Activated CD4-positive, alpha-beta T cell treated with anti-CD3 and anti-CD28 coated beads for 4 hours (primary cell): ENCODE results near the gene SYNE3.
A peak's percentile ranks its signal among the peaks of the same experiment; 100 is the strongest.

ENCODE experiments used
- DNase-seq, 2 donors: peaks; one replicate each; pipeline ENCODE4 v3.0.0-alpha.2; 2020

SYNE3 gene, protein sequence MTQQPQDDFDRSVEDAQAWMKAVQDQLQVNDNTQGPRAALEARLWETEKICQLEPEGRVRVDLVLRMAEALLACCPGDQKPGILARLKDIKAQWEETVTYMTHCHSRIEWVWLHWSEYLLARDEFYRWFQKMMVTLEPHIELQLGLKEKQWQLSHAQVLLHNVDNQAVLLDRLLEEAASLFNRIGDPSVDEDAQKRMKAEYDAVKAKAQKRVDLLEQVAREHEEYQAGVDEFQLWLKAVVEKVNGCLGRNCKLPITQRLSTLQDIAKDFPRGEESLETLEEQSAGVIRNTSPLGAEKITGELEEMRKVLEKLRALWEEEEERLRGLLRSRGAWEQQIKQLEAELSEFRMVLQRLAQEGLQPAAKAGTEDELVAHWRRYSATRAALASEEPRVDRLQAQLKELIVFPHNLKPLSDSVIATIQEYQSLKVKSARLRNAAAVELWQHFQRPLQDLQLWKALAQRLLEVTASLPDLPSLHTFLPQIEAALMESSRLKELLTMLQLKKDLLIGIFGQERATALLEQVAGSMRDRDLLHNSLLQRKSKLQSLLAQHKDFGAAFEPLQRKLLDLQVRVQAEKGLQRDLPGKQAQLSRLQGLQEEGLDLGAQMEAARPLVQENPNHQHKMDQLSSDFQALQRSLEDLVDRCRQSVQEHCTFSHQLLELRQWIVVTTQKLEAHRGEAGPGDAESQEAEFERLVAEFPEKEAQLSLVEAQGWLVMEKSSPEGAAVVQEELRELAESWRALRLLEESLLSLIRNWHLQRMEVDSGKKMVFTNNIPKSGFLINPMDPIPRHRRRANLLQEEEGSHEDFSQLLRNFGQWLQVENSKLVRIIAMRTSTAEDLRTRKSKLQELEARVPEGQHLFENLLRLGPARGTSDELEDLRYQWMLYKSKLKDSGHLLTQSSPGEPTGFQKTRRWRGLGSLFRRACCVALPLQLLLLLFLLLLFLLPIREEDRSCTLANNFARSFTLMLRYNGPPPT

GRCh38 chr14:95516554-95517181 is at the start of gene SYNE3:
Gene SYNE3 (minus strand): TSS chr14:95516650. CDS start chr14:95475821, 40,829 bp downstream.
- peak; percentile 26 to 47 for DNase-seq

- DNase-seq, result no peak
Measured at GRCh38 chr14:95564060-95564459, 47.6 kb upstream of the SYNE3 start.

DNA sequence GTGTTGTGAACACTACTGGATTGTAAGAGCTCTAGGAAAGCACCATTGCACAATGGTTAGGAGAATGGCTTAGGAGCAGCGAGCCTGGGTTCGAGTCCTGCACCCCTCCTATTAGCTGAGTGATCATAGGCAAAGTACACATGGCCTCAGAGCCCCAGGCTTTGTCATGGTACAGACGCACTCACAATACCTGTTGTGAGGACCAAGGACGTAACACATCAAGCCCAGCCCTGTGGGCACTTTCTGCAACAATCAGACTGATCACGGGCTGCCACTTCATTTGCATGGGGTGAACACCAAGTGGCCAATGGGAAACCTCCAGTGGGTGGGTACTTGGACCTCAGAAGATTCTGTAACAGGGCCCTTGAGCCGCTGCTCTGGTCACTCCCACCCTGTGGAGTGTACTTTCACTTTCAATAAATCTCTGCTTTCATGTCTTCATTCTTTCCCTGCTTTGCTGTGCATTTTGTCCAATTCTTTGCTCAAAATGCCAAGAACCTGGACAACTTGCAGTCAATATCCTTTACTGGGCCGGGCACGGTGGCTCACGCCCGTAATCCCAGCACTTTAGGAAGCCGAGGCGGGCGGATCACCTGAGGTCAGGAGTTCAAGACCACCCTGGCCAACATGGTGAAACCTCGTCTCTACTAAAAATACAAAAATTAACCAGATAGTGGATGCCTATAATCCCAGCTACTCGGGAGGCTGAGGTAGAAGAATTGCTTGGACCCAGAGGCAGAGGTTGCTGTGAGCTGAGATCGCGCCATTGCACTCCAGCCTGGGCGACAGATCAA is 46.6 kb upstream of the SYNE3 start:
- DNase-seq, result no peak

DNA sequence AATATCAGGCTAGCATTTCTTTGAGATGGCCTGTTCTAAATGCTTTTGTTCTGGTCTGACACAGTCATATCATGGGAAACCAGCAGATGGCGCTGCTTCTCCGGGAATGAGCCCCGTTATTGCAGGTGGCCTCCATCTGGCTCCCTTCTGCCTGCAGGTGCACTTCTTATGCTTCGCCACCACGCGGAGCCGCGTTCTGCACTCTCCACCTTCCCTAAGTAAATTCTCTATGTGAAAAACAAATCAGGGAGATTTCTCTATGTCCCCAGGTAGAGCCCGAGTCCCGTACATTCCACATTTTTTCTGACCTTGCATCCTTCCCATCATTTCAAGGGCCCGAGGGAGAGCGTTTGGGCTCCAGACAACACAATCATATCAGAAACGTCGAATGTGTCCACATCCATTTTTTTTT is 44.6 kb upstream of the SYNE3 start:
- peak; percentile 76 to 85 for DNase-seq

DNA sequence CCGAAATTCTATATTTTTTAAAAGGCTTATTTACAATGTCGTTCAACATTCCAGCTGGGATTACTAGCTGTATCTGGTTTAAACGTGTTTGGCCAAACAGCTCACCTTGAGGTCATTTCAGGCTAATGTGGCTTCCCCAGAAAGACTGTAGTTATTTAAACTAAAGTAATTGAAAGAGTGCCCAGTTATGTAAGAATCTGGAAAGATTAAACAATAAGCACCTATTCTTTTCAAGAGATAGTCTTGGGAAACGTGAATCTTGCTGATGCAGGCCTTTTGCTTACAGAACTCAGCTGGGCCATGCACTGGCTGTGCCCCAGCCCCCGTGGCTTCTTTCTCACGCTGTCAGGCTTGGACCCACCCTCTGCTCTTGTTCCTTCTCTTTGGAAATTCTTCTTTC is 42.8 kb upstream of the SYNE3 start:
- no peak for DNase-seq

DNA sequence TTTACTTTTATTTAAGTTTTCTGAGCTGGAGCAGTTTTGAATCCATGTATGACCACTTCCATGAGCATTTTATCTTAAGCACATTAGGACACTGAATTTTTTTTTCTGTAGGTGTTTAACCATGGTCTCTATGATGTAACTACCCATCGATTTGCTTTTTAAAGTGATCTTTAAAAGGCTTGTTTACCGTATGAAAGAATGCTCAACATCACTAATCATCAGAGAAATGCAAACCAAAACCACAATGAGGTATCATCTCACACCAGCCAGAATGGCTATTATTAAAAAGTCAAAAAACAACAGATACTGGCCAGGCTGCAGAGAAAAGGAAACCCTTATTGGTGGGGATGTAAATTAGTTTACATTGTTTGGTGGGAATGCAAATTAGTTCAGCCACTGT is 41.4 kb upstream of the SYNE3 start:
- DNase-seq, result no peak

GRCh38 chr14:95557291-95557690 is 40.8 kb upstream of the SYNE3 start:
- no peak for DNase-seq

DNA sequence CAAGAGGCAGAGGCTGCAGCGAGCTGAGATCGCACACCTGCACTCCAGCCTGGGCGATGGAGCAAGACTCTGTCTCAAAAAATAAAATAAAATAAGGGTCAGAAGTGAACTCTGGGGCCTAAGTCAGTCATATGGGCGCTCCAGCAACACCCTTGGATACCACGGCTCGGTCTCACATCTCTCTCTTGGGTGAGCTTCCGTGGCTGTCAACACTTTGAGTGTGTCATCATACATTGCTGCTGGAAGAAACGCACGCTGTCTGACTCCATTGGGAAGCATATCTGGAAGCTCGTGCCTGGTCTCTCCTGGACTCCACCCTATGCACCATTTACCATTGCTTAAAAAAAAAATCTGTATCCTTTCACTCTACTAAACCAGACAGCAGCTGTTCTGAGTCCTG is 38.6 kb upstream of the SYNE3 start:
- no peak for DNase-seq

- no peak for DNase-seq
Measured at GRCh38 chr14:95553141-95553540, 36.7 kb upstream of the SYNE3 start.

- DNase-seq, result no peak
Measured at GRCh38 chr14:95551435-95551834, 35.0 kb upstream of the SYNE3 start.

- no peak for DNase-seq
Measured at GRCh38 chr14:95549656-95550585, 33.5 kb upstream of the SYNE3 start.

- no peak for DNase-seq
Measured at GRCh38 chr14:95548328-95548929, 32.0 kb upstream of the SYNE3 start.

DNA sequence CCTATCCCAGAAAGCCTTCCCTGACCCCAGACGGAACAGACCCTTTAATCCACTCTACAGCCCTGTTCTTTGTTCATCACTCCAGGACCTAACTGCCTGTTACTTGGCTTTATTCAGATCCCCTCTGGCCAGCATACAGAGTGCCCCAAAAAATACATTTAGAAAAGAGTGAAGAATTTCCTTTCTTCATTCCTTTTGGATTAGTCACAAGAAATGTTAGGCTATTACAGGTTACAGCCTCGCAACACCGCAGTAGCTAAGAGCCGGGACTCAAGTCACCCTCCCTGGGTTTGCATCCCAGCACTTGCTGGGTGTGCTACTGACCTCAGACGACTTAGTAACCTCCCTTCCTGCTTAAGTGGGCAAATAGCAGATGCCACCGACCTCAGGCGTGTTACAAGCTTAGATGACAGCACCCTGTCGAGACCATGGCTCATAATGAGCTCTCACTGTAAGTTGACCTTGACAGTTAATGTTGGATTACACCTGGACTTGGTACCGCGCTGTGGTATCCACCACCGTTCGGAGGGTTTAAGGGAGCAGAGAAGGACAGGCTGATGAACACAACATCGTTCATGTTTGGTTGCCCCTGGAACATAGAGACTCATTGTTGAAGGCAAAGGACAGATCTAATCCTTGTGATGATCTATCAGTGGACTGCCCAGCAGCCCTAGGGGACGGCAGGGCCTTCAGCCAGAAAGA is 31.3 kb upstream of the SYNE3 start:
- no peak for DNase-seq

GRCh38 chr14:95547272-95547625 is 30.8 kb upstream of the SYNE3 start:
- no peak for DNase-seq

DNA sequence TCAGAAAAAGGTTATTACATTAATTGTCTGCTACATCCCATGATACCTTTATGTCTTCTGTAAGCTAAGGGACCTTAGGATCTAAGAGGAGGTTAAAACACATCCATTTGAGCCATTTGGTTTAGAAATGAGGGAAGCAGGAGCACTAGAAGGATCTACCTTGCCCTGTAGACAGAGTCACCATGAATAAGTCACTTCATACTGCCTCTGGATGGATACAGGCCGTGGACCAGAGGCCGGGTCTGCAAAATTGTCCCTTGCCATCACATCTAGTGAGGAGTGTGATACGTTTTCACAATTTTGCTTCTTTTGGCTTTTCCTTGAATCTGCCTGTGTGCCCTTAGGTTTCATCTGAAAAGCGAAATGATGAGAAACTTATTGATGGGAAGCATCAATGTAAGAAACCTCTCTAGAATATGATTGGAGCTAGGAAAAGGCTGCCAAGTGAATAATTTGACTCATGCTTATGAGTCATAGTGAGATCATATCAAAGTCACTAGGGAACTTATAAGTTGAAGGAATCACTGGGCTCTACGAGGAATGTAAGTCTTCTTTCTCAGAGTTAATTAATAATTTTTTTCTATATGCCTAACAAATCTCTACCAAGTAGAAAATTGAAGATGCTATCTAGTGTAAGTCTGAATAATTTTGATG is 29.2 kb upstream of the SYNE3 start:
- DNase-seq, result no peak

DNA sequence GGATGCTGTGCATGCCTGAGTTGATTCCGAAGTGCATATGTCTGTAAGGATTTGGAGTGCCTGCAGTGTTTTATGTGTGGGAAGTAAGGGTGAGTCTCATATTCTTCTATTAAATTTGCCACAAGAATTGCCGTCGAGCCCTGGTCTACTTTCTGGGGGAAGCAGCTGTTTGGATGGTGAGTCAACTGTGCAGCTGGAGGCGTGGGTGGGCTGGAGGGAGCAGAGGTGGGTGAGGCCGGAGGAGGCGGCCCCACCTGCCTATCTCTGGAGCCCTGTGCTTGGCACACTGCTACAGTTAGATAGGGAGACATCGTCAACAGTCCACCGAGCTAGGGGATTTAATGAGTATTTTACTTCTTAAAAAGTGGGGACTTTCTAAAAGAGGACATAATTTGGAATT is 28.1 kb upstream of the SYNE3 start:
- DNase-seq, result no peak

- no peak for DNase-seq
Measured at GRCh38 chr14:95543021-95543420, 26.6 kb upstream of the SYNE3 start.

GRCh38 chr14:95541932-95542930 is 25.8 kb upstream of the SYNE3 start:
- no peak for DNase-seq
